ENCODE results near the gene PRKAR1A.
A peak's percentile ranks its signal among the peaks of the same experiment; 100 is the strongest.

- TF ChIP-seq CTCF (IDR thresholded peaks at IDR 0.05) (peak in 1 of 2 donors; percentile 14), EP300 (IDR thresholded peaks at IDR 0.05) (no peak), POLR2AphosphoS5 (IDR thresholded peaks at IDR 0.05) (no peak)
These were observed 64.7 kb downstream of the PRKAR1A start for GRCh38 chr17:68576811-68577496.

Data from suprapubic skin (tissue), 4 donors.